ENCODE measurements around the gene CDK10.

Gene CDK10

GRCh38 chr16:89716916-89717687 lies 30.6 kb downstream of the CDK10 start:
- no peak for DNase-seq

- no peak for DNase-seq
These were observed 31.4 kb downstream of the CDK10 start for GRCh38 chr16:89717688-89718505.

GRCh38 chr16:89720551-89720812 lies 34.0 kb downstream of the CDK10 start:
- no peak for DNase-seq

- DNase-seq: peak; percentile 49
These were observed 34.5 kb downstream of the CDK10 start, which contains the start of the genes VPS9D1 and ZNF276 for GRCh38 chr16:89720813-89721545. Gene VPS9D1 (minus strand): TSS chr16:89720898. CDS start chr16:89720861, 37 bp downstream. Gene ZNF276 (plus strand): TSS chr16:89721537. CDS start chr16:89721641, 104 bp downstream.

GRCh38 chr16:89721546-89722391 lies 35.3 kb downstream of the CDK10 start:
- DNase-seq: no peak

GRCh38 chr16:89722392-89723278 lies 36.1 kb downstream of the CDK10 start:
- DNase-seq: no peak

GRCh38 chr16:89723279-89724250 lies 37.1 kb downstream of the CDK10 start:
- DNase-seq: no peak

GRCh38 chr16:89727406-89728120 lies 41.1 kb downstream of the CDK10 start:
- DNase-seq: no peak

- no peak for DNase-seq
These were observed 42.8 kb downstream of the CDK10 start for GRCh38 chr16:89729293-89729692.

- no peak for DNase-seq
These were observed 43.5 kb downstream of the CDK10 start for GRCh38 chr16:89729863-89730593.

- no peak for DNase-seq
These were observed 44.2 kb downstream of the CDK10 start for GRCh38 chr16:89730610-89731234.

- no peak for DNase-seq
These were observed 45.8 kb downstream of the CDK10 start for GRCh38 chr16:89732142-89732917.

- no peak for DNase-seq
These were observed 46.4 kb downstream of the CDK10 start for GRCh38 chr16:89732918-89733242.

- no peak for DNase-seq
These were observed 46.8 kb downstream of the CDK10 start for GRCh38 chr16:89733322-89733721.

GRCh38 chr16:89733792-89734191 lies 47.3 kb downstream of the CDK10 start:
- no peak for DNase-seq

GRCh38 chr16:89736554-89736953 lies 50.1 kb downstream of the CDK10 start:
- no peak for DNase-seq

- no peak for DNase-seq
These were observed 51.0 kb downstream of the CDK10 start for GRCh38 chr16:89737341-89738071.
